Testis (tissue), 3 donors: Measurements from ENCODE around the gene IQSEC1. TPM values are rescaled to one million over a fixed set of nuclear protein-coding genes. Genes with fewer than 3 reads are reported as not detected.

ENCODE experiments used
- DNase-seq: peaks from one replicate; pipeline ENCODE4 v3.0.0-alpha.2; 2019
- H3K27ac ChIP-seq, 2 donors: fragments of 200-600 bp; sonication (generic); one replicate each; pipeline ENCODE4 v1.5.1; 2019
- H3K27me3 ChIP-seq: fragments of 200-600 bp; sonication (generic); one replicate; pipeline ENCODE4 v1.5.1; 2019
- H3K36me3 ChIP-seq: fragments of 200-600 bp; sonication (generic); one replicate; pipeline ENCODE4 v1.5.1; 2017; ENCODE audit warnings: low read depth; ENCODE audit errors: missing control alignments
- H3K4me1 ChIP-seq: fragments of 200-600 bp; sonication (generic); one replicate; pipeline ENCODE4 v1.5.1; 2019
- H3K4me3 ChIP-seq, 2 donors: fragments of 200-600 bp; sonication (generic); one replicate each; pipeline ENCODE4 v1.5.1; 2017 to 2019
- H3K9me3 ChIP-seq: fragments of 200-600 bp; sonication (generic); one replicate; pipeline ENCODE4 v1.5.1; 2017
- CTCF ChIP-seq, 3 experiments: fragments of 450-650 bp in 2 of 3; fragments of 200-600 bp in 1 of 3; sonication (generic) in 1 of 3; IDR thresholded peaks; one replicate each; pipeline ENCODE4 v1.5.1; 2016 to 2019; ENCODE audit warnings: antibody characterized with exemption in 3 of 3, mild to moderate bottlenecking in 2 of 3, moderate library complexity in 1 of 3
- POLR2A ChIP-seq: fragments of 450-650 bp; IDR thresholded peaks from one replicate; pipeline ENCODE4 v1.6.1; 2017; ENCODE audit warnings: antibody characterized with exemption, mild to moderate bottlenecking, moderate library complexity
- WGBS, 2 donors: methylation state at CpG; one replicate each; pipeline ENCODE4 v1.1.5; 2018; 5-methylcytosine and 5-hydroxymethylcytosine counted together
- intact Hi-C: fragments of 100-400 bp; cut with DNase I; formaldehyde crosslinking; loops from one replicate; pipeline ENCODE4 v1.15.1; 2023; ENCODE audit warnings: low total_unique reads
- polyA plus RNA-seq: library from polyadenylated mRNA; stranded (reverse); fragments of 350-450 nt; fragmentation: Illumina TruSeq; extraction: RNeasy Lipid Tissue Mini Kit (QIAGEN cat#74804); gene quantifications from one replicate; pipeline ENCODE4 v1.2.3, GENCODE V29; 2014; ENCODE audit warnings: low read depth, low replicate concordance; ENCODE audit not compliant: insufficient read depth
- total RNA-seq, 2 donors: library from RNA; depleted of rRNA; stranded (reverse); fragments of >200 nt; gene quantifications; one replicate each; pipeline ENCODE4 v1.2.3, GENCODE V29; 2016

IQSEC1 gene
- total and polyA plus RNA-seq, 3 donors from 2014 or later = 32.9 to 89.4 (median 74.3) TPM

- Histone ChIP-seq H3K4me1 (peaks cover 23% of the 10 kb centered on the region), H3K27me3 (no peaks in the 10 kb centered on the region), H3K4me3 (no peak overlapping the region), H3K36me3 (no peaks in the 10 kb centered on the region), H3K27ac (no peak overlapping the region), H3K9me3 (no peaks in the 10 kb centered on the region)
- WGBS, 2 donors = 64 to 72% methylated on average over 9 to 11 of the region's 11 CpGs
- DNase-seq = no peak
- TF ChIP-seq POLR2A (no peak), CTCF (IDR thresholded peaks at IDR 0.05) (no peak)
- intact Hi-C loops = loop anchor here (10.0 kb wide), 1 partner anchor 1337 kb away; no protein-coding TSS in a partner anchor
Observed at GRCh38 chr3:13087320-13087990, 14.2 kb upstream of the IQSEC1 start.

- WGBS, 2 donors = 79 to 91% methylated on average over 7 of the region's 7 CpGs
- no peak overlapping the region for H3K4me3 ChIP-seq
- H3K9me3 ChIP-seq = no peaks in the 10 kb centered on the region
- no peaks in the 10 kb centered on the region for H3K27me3 ChIP-seq
- intact Hi-C loops = loop anchor here (10.0 kb wide), 1 partner anchor 1338 kb away; no protein-coding TSS in a partner anchor
- no peak for TF ChIP-seq POLR2A
- TF ChIP-seq CTCF (IDR thresholded peaks at IDR 0.05) = no peak
- DNase-seq = no peak
- no peak overlapping the region for H3K27ac ChIP-seq
- no peaks in the 10 kb centered on the region for H3K36me3 ChIP-seq
- peaks cover 20% of the 10 kb centered on the region for H3K4me1 ChIP-seq
Observed at GRCh38 chr3:13086531-13086981, 13.3 kb upstream of the IQSEC1 start.

GRCh38 chr3:13085846-13086179 lies 12.6 kb upstream of the IQSEC1 start:
- Histone ChIP-seq H3K4me3 (no peak overlapping the region), H3K27ac (no peak overlapping the region), H3K9me3 (no peaks in the 10 kb centered on the region), H3K27me3 (no peaks in the 10 kb centered on the region), H3K36me3 (no peaks in the 10 kb centered on the region), H3K4me1 (peaks cover 13% of the 10 kb centered on the region)
- WGBS, 2 donors = 93 to 97% methylated on average over 6 to 8 of the region's 8 CpGs
- no peak for DNase-seq
- intact Hi-C loops = loop anchor here (10.0 kb wide), 1 partner anchor 1339 kb away; no protein-coding TSS in a partner anchor
- no peak for TF ChIP-seq CTCF (IDR thresholded peaks at IDR 0.05)
- no peak for TF ChIP-seq POLR2A

GRCh38 chr3:13085081-13085845 lies 12.0 kb upstream of the IQSEC1 start:
- 88 to 90% methylated on average over 9 to 26 of the region's 26 CpGs for WGBS, 2 donors
- intact Hi-C loops = loop anchor here (10.0 kb wide), 1 partner anchor 1340 kb away; no protein-coding TSS in a partner anchor
- TF ChIP-seq CTCF (IDR thresholded peaks at IDR 0.05) (no peak), POLR2A (no peak)
- no peak for DNase-seq
- peaks cover 13% of the 10 kb centered on the region for H3K4me1 ChIP-seq
- no peaks in the 10 kb centered on the region for H3K36me3 ChIP-seq
- H3K4me3 ChIP-seq = no peak overlapping the region
- H3K9me3 ChIP-seq = no peaks in the 10 kb centered on the region
- no peak overlapping the region for H3K27ac ChIP-seq
- no peaks in the 10 kb centered on the region for H3K27me3 ChIP-seq
